HCT116 (cell line): ENCODE measurements around the gene CTNNA2.

Experiments used
- CEBPB ChIP-seq: IDR thresholded peaks from 2 replicates; pipeline ENCODE4 v1.6.1; 2012; ENCODE audit warnings: low read depth
- POLR2A ChIP-seq: IDR thresholded peaks from 2 replicates; pipeline ENCODE4 v1.7.0; 2011; ENCODE audit warnings: borderline replicate concordance; ENCODE audit not compliant: insufficient read depth, insufficient read length; ENCODE audit errors: extremely low read depth
- POLR2AphosphoS5 ChIP-seq: IDR thresholded peaks from 2 replicates; pipeline ENCODE4 v1.6.1; 2011; ENCODE audit warnings: mild to moderate bottlenecking, low read depth, low read length, moderate library complexity
- RAD21 ChIP-seq: IDR thresholded peaks from 2 replicates; pipeline ENCODE4 v1.6.1; 2012; ENCODE audit warnings: low read depth, mild to moderate bottlenecking
- YY1 ChIP-seq: IDR thresholded peaks from 2 replicates; pipeline ENCODE4 v1.6.1; 2011; ENCODE audit warnings: low read length, low read depth, moderate library complexity, mild to moderate bottlenecking; ENCODE audit not compliant: insufficient replicate concordance; ENCODE audit errors: extremely low read depth
- ZFX ChIP-seq: fragments of 450-650 bp; IDR thresholded peaks from 2 replicates; pipeline ENCODE4 v1.6.1; 2017
- ZNF274 ChIP-seq: fragments of 200-500 bp; sonication (Bioruptor generic); IDR thresholded peaks from 2 replicates; pipeline ENCODE4 v1.6.1; 2014; ENCODE audit warnings: mild to moderate bottlenecking, low read depth, low read length, inconsistent platforms
- TF ChIP-seq, protein P1 (sequence below): IDR thresholded peaks from 2 replicates; pipeline ENCODE4 v1.6.1; 2011; ENCODE audit warnings: mild to moderate bottlenecking, low read length, moderate library complexity; ENCODE audit not compliant: insufficient replicate concordance; ENCODE audit errors: extremely low read depth
- TF ChIP-seq, protein P2 (sequence below), 3 experiments: fragments of 200-600 bp in 1 of 3; sonication (generic) in 1 of 3; IDR thresholded peaks in 2 of 3; conservative IDR thresholded peaks in 1 of 3; 2 replicates each; pipeline ENCODE4 v1.5.1; 2012 to 2017; ENCODE audit warnings: low read depth in 2 of 3, low read length in 2 of 3, antibody characterized with exemption in 1 of 3, borderline replicate concordance in 1 of 3, control low read depth in 1 of 3, mild to moderate bottlenecking in 1 of 3, mixed read lengths in 1 of 3, mixed run types in 1 of 3, moderate library complexity in 1 of 3; ENCODE audit not compliant: insufficient read depth in 1 of 3
- TF ChIP-seq, protein P3 (sequence below): IDR thresholded peaks from 2 replicates; pipeline ENCODE4 v1.6.1; 2012; ENCODE audit warnings: low read depth
- TF ChIP-seq, protein P4 (sequence below): IDR thresholded peaks from 2 replicates; pipeline ENCODE4 v1.6.1; 2012
- TF ChIP-seq, protein P5 (sequence below): IDR thresholded peaks from 2 replicates; pipeline ENCODE4 v1.6.1; 2012

DNA sequence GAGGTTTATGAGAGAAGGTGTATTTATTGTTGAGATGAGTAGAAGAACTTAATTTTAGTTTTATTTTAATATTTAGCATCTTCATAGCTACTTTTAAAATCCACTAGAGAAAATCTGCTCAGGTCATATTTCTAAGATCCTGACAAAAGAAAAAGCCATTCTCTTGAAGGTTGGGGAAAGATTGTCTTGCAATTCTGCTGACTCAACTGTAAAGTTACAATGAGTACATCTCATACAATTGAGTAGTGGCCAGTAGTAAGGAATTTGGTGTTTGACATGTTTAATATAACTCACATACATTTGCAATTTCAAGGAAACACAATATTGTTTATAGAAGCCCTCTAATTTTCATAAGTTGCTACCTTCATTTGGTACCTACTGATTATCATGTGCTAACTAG is 447.2 kb downstream of the CTNNA2 start:
- TF ChIP-seq, protein P1, sequence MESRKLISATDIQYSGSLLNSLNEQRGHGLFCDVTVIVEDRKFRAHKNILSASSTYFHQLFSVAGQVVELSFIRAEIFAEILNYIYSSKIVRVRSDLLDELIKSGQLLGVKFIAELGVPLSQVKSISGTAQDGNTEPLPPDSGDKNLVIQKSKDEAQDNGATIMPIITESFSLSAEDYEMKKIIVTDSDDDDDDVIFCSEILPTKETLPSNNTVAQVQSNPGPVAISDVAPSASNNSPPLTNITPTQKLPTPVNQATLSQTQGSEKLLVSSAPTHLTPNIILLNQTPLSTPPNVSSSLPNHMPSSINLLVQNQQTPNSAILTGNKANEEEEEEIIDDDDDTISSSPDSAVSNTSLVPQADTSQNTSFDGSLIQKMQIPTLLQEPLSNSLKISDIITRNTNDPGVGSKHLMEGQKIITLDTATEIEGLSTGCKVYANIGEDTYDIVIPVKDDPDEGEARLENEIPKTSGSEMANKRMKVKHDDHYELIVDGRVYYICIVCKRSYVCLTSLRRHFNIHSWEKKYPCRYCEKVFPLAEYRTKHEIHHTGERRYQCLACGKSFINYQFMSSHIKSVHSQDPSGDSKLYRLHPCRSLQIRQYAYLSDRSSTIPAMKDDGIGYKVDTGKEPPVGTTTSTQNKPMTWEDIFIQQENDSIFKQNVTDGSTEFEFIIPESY, result no peak
- TF ChIP-seq ZNF274 (no peak), POLR2A (no peak), POLR2AphosphoS5 (no peak), YY1 (no peak), ZFX (no peak), RAD21 (no peak), CEBPB (no peak)
- TF ChIP-seq, protein P2, sequence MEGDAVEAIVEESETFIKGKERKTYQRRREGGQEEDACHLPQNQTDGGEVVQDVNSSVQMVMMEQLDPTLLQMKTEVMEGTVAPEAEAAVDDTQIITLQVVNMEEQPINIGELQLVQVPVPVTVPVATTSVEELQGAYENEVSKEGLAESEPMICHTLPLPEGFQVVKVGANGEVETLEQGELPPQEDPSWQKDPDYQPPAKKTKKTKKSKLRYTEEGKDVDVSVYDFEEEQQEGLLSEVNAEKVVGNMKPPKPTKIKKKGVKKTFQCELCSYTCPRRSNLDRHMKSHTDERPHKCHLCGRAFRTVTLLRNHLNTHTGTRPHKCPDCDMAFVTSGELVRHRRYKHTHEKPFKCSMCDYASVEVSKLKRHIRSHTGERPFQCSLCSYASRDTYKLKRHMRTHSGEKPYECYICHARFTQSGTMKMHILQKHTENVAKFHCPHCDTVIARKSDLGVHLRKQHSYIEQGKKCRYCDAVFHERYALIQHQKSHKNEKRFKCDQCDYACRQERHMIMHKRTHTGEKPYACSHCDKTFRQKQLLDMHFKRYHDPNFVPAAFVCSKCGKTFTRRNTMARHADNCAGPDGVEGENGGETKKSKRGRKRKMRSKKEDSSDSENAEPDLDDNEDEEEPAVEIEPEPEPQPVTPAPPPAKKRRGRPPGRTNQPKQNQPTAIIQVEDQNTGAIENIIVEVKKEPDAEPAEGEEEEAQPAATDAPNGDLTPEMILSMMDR (IDR thresholded peaks at IDR 0.05 in 2 of 3, conservative IDR thresholded peaks at IDR 0.05 in 1 of 3; ENCODE audit: borderline replicate concordance in 1 of 3, insufficient read depth in 1 of 3, low read depth in 2 of 3, low read length in 2 of 3), result no peak
- TF ChIP-seq, protein P3, sequence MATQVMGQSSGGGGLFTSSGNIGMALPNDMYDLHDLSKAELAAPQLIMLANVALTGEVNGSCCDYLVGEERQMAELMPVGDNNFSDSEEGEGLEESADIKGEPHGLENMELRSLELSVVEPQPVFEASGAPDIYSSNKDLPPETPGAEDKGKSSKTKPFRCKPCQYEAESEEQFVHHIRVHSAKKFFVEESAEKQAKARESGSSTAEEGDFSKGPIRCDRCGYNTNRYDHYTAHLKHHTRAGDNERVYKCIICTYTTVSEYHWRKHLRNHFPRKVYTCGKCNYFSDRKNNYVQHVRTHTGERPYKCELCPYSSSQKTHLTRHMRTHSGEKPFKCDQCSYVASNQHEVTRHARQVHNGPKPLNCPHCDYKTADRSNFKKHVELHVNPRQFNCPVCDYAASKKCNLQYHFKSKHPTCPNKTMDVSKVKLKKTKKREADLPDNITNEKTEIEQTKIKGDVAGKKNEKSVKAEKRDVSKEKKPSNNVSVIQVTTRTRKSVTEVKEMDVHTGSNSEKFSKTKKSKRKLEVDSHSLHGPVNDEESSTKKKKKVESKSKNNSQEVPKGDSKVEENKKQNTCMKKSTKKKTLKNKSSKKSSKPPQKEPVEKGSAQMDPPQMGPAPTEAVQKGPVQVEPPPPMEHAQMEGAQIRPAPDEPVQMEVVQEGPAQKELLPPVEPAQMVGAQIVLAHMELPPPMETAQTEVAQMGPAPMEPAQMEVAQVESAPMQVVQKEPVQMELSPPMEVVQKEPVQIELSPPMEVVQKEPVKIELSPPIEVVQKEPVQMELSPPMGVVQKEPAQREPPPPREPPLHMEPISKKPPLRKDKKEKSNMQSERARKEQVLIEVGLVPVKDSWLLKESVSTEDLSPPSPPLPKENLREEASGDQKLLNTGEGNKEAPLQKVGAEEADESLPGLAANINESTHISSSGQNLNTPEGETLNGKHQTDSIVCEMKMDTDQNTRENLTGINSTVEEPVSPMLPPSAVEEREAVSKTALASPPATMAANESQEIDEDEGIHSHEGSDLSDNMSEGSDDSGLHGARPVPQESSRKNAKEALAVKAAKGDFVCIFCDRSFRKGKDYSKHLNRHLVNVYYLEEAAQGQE, result no peak
- TF ChIP-seq, protein P4, sequence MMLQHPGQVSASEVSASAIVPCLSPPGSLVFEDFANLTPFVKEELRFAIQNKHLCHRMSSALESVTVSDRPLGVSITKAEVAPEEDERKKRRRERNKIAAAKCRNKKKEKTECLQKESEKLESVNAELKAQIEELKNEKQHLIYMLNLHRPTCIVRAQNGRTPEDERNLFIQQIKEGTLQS, result no peak
- TF ChIP-seq, protein P5, sequence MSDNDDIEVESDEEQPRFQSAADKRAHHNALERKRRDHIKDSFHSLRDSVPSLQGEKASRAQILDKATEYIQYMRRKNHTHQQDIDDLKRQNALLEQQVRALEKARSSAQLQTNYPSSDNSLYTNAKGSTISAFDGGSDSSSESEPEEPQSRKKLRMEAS, result no peak
